Measurements from ENCODE around the gene CD93.

DNA sequence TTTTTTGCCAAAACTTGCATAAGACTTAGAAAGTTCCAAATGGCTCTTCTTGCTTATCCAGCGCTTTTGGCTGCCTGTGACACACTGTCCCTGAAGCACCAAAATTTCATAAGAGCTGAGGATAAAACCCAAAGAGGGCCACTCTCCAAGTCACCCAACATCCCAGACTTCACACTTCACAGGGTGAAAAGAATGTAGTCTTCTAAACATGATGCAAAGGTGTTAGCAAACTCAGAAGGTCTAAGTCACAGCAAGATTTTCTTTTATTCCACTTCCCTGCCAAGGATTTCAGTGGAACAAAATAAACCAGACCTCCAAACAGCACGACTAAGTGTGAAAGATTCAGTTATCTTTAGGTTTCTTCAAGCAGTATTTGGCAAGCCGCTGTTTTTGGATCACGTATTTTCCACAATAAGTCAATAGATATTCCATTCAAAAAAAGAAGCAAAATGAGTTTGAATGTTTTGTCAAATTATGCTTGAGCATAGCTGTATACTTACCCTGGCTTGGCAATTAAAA lies 44.6 kb upstream of the CD93 start:
- TF ChIP-seq, protein P1, sequence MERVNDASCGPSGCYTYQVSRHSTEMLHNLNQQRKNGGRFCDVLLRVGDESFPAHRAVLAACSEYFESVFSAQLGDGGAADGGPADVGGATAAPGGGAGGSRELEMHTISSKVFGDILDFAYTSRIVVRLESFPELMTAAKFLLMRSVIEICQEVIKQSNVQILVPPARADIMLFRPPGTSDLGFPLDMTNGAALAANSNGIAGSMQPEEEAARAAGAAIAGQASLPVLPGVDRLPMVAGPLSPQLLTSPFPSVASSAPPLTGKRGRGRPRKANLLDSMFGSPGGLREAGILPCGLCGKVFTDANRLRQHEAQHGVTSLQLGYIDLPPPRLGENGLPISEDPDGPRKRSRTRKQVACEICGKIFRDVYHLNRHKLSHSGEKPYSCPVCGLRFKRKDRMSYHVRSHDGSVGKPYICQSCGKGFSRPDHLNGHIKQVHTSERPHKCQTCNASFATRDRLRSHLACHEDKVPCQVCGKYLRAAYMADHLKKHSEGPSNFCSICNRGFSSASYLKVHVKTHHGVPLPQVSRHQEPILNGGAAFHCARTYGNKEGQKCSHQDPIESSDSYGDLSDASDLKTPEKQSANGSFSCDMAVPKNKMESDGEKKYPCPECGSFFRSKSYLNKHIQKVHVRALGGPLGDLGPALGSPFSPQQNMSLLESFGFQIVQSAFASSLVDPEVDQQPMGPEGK (CRISPR knock-in tag; IDR thresholded peaks at IDR 0.05; ENCODE audit: borderline replicate concordance), result no peak
- TF ChIP-seq BACH2 (CRISPR knock-in tag; IDR thresholded peaks at IDR 0.05; ENCODE audit: borderline replicate concordance) (no peak), POU6F1 (CRISPR knock-in tag; IDR thresholded peaks at IDR 0.05; ENCODE audit: borderline replicate concordance, low read depth) (no peak), RARB (CRISPR knock-in tag; IDR thresholded peaks at IDR 0.05) (no peak), TOX (CRISPR knock-in tag; IDR thresholded peaks at IDR 0.05; ENCODE audit: borderline replicate concordance) (no peak), SNAI2 (CRISPR knock-in tag; IDR thresholded peaks at IDR 0.05) (no peak), PPARA (CRISPR knock-in tag; IDR thresholded peaks at IDR 0.05; ENCODE audit: borderline replicate concordance) (no peak), ZFP3 (CRISPR knock-in tag; IDR thresholded peaks at IDR 0.05) (no peak), ARNTL (CRISPR knock-in tag; IDR thresholded peaks at IDR 0.05; ENCODE audit: borderline replicate concordance, low read depth) (no peak), ZC3H10 (CRISPR knock-in tag; IDR thresholded peaks at IDR 0.05) (no peak)
